ENCODE results near the gene NFATC1.

DNA sequence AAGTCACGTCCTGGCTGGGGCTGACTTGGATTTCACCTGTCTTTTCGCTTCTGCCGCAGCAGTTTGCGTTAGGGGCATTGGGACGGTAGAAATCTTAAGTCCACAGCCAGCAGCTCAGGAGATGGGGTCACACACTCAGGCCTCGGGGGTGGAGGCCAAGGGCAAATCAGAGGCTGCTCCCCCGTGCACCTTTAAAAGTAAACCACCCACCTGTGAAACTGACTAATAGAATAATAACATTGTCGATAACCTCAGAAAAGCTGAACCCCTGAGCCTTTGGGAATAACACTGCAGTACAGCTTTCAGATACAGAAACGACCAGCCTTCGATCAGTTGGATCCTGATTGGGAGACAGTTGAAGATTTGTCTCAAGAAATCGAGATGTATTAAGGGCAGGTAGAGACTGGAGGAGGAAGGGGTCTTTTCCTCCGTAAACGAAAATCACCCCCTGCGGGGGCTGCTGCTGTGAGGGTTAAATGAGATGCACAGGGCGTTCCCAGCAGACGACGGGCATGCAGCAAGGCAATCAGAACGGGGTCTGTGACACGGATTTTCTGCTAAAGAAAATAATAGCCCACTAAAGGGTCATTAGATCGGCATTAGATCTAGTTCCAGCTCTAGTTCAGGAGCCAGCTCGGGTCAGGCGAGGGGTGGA, 16.4 kb upstream of the NFATC1 start:
- TF ChIP-seq, protein P1, sequence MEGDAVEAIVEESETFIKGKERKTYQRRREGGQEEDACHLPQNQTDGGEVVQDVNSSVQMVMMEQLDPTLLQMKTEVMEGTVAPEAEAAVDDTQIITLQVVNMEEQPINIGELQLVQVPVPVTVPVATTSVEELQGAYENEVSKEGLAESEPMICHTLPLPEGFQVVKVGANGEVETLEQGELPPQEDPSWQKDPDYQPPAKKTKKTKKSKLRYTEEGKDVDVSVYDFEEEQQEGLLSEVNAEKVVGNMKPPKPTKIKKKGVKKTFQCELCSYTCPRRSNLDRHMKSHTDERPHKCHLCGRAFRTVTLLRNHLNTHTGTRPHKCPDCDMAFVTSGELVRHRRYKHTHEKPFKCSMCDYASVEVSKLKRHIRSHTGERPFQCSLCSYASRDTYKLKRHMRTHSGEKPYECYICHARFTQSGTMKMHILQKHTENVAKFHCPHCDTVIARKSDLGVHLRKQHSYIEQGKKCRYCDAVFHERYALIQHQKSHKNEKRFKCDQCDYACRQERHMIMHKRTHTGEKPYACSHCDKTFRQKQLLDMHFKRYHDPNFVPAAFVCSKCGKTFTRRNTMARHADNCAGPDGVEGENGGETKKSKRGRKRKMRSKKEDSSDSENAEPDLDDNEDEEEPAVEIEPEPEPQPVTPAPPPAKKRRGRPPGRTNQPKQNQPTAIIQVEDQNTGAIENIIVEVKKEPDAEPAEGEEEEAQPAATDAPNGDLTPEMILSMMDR (IDR thresholded peaks at IDR 0.05), result no peak
- no peak for TF ChIP-seq POLR2AphosphoS5 (IDR thresholded peaks at IDR 0.05)
- no peak for TF ChIP-seq POLR2A (IDR thresholded peaks at IDR 0.05)
